Neural progenitor cell (in vitro differentiated cells): ENCODE measurements around the gene SLC25A47. TPM values are rescaled to one million over a fixed set of nuclear protein-coding genes. Genes with fewer than 3 reads are reported as not detected.
"Not testable (repeated sequence)": the region's sequence is repeated elsewhere in the genome, so short reads cannot be mapped to it uniquely, and the experiment has no call there.

Experiments
- DNase-seq: peaks from one replicate; pipeline ENCODE4 v3.0.0-alpha.2; 2016; ENCODE audit warnings: low spot score
- H2AFZ ChIP-seq: fragments of 200-600 bp; sonication (generic); replicated peaks from 2 replicates; pipeline ENCODE4 v1.6.1; 2016; ENCODE audit warnings: antibody characterized with exemption
- H3F3A ChIP-seq: fragments of 200-600 bp; sonication (generic); 2 replicates; pipeline ENCODE4 v1.6.1; 2016; ENCODE audit warnings: antibody characterized with exemption, low read depth
- H3K27ac ChIP-seq: fragments of 200-600 bp; sonication (generic); 2 replicates; pipeline ENCODE4 v1.5.1; 2016; ENCODE audit warnings: mild to moderate bottlenecking
- H3K27me3 ChIP-seq: fragments of 200-600 bp; sonication (generic); 2 replicates; pipeline ENCODE4 v1.6.1; 2016; ENCODE audit warnings: mild to moderate bottlenecking, moderate library complexity
- H3K36me3 ChIP-seq: fragments of 200-600 bp; sonication (generic); 2 replicates; pipeline ENCODE4 v1.5.1; 2016
- H3K4me1 ChIP-seq: fragments of 200-600 bp; sonication (generic); 2 replicates; pipeline ENCODE4 v1.6.1; 2016; ENCODE audit warnings: mixed run types
- H3K4me2 ChIP-seq: fragments of 200-600 bp; sonication (generic); 2 replicates; pipeline ENCODE4 v1.6.1; 2016
- H3K4me3 ChIP-seq: fragments of 200-600 bp; sonication (generic); 2 replicates; pipeline ENCODE4 v1.5.1; 2016
- H3K79me2 ChIP-seq: fragments of 200-600 bp; sonication (generic); 2 replicates; pipeline ENCODE4 v1.6.1; 2016; ENCODE audit warnings: low read depth
- H3K9ac ChIP-seq: fragments of 200-600 bp; sonication (generic); 2 replicates; pipeline ENCODE4 v1.6.1; 2016
- H3K9me3 ChIP-seq: fragments of 200-600 bp; sonication (generic); 2 replicates; pipeline ENCODE4 v1.5.1; 2016; ENCODE audit warnings: low read depth
- H4K20me1 ChIP-seq: fragments of 200-600 bp; sonication (generic); 2 replicates; pipeline ENCODE4 v1.6.1; 2016; ENCODE audit warnings: low read depth
- H3K27ac Mint-ChIP-seq: 3 replicates; pipeline ENCODE4 v1.8.0; 2021; ENCODE audit warnings: mixed read lengths
- H3K27me3 Mint-ChIP-seq: 2 replicates; pipeline ENCODE4 v1.8.0; 2022; ENCODE audit warnings: low read depth, mild to moderate bottlenecking, inconsistent platforms, moderate library complexity, mixed read lengths; ENCODE audit not compliant: insufficient read depth
- H3K36me3 Mint-ChIP-seq: 3 replicates; pipeline ENCODE4 v1.8.0; 2021; ENCODE audit warnings: mixed read lengths
- H3K4me1 Mint-ChIP-seq: 3 replicates; pipeline ENCODE4 v1.8.0; 2021; ENCODE audit warnings: mixed read lengths
- H3K4me3 Mint-ChIP-seq: 3 replicates; pipeline ENCODE4 v1.8.0; 2021; ENCODE audit warnings: mild to moderate bottlenecking, moderate library complexity, mixed read lengths
- H3K9me3 Mint-ChIP-seq: 3 replicates; pipeline ENCODE4 v1.8.0; 2020; ENCODE audit warnings: mixed read lengths
- EZH2 ChIP-seq: fragments of 200-600 bp; sonication (generic); IDR thresholded peaks from 2 replicates; pipeline ENCODE4 v1.6.1; 2017; ENCODE audit warnings: antibody characterized with exemption, mild to moderate bottlenecking, moderate library complexity
- EZH2phosphoT487 ChIP-seq: fragments of 200-600 bp; sonication (generic); IDR thresholded peaks from 2 replicates; pipeline ENCODE4 v1.6.1; 2017; ENCODE audit warnings: antibody characterized with exemption
- total RNA-seq: library from RNA; depleted of rRNA; stranded (reverse); fragments of >200 nt; gene quantifications from 2 replicates; pipeline ENCODE4 v1.2.3, GENCODE V29; 2015; ENCODE audit warnings: low replicate concordance
- TF ChIP-seq, protein P1 (sequence below): fragments of 200-600 bp; sonication (generic); IDR thresholded peaks from 2 replicates; pipeline ENCODE4 v1.5.1; 2017; ENCODE audit warnings: antibody characterized with exemption, mild to moderate bottlenecking

SLC25A47 gene
- total RNA-seq, 1 donor from 2014 or later = not detected

DNA sequence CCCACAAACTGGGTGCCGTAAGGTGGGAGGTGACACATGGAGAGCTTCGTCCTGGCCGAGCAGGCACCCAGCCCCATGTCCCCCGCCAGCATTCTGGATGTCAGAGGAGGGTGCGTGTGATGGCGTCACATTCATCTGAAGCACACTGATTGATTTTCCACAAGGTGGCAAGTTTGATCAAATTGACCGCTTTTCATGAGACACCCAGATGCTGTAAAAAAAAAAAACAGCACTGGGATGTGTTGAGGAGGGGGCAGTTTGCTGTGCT is 41.1 kb upstream of the SLC25A47 start:
- no peak overlapping the region for H3K27ac ChIP-seq
- no peak overlapping the region for H3K4me2 ChIP-seq
- Mint-ChIP-seq H3K27me3 (peaks cover 8% of the 10 kb centered on the region), H3K4me1 (peaks cover 6% of the 10 kb centered on the region), H3K27ac (no peak overlapping the region), H3K36me3 (peaks cover 14% of the 10 kb centered on the region), H3K9me3 (no peaks in the 10 kb centered on the region), H3K4me3 (no peak overlapping the region)
- no peak for DNase-seq
- no peak overlapping the region for H2AFZ ChIP-seq
- H3F3A ChIP-seq = peaks cover 45% of the 10 kb centered on the region
- no peaks in the 10 kb centered on the region for H3K27me3 ChIP-seq
- H3K9me3 ChIP-seq = no peaks in the 10 kb centered on the region
- H3K9ac ChIP-seq = no peak overlapping the region
- TF ChIP-seq, protein P1, sequence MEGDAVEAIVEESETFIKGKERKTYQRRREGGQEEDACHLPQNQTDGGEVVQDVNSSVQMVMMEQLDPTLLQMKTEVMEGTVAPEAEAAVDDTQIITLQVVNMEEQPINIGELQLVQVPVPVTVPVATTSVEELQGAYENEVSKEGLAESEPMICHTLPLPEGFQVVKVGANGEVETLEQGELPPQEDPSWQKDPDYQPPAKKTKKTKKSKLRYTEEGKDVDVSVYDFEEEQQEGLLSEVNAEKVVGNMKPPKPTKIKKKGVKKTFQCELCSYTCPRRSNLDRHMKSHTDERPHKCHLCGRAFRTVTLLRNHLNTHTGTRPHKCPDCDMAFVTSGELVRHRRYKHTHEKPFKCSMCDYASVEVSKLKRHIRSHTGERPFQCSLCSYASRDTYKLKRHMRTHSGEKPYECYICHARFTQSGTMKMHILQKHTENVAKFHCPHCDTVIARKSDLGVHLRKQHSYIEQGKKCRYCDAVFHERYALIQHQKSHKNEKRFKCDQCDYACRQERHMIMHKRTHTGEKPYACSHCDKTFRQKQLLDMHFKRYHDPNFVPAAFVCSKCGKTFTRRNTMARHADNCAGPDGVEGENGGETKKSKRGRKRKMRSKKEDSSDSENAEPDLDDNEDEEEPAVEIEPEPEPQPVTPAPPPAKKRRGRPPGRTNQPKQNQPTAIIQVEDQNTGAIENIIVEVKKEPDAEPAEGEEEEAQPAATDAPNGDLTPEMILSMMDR = no peak
- TF ChIP-seq EZH2phosphoT487 (no peak), EZH2 (no peak)
- no peak overlapping the region for H3K4me3 ChIP-seq
- H3K79me2 ChIP-seq = peaks cover 38% of the 10 kb centered on the region
- peaks cover 7% of the 10 kb centered on the region for H3K36me3 ChIP-seq
- peaks cover 6% of the 10 kb centered on the region for H3K4me1 ChIP-seq
- H4K20me1 ChIP-seq = peaks cover 82% of the 10 kb centered on the region

DNA sequence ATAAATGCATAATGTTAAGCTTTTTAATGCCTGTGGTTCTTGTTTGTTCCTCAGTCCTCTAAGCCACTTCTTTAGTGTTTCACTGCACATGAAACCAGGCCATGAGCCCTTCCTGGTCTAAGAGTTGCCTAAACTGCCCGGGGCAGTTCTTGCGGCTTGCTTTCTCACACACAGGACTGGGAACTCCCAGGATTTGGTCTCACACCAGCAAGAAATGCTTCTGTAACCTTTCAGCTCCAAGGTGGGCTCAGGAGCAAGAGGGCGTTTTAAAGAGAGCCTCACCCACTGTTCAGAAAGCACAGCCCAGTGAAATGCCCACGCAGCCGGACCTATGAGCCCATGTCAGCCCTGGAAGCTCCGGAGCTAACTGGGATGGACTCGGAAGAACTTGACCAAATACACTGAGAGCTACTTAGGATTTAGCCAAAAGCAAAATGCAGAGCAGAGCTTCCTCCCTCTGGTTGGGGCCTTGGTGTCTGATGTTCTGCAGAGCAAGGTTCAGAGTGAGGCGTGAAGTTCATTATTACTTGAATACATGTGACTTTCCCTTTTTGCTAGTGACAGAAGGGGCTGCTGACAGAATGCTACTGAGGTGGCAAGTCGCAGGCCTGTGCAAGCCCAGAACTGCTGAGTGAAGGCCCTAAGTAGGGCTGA is 40.2 kb upstream of the SLC25A47 start:
- no peak overlapping the region for H3K4me2 ChIP-seq
- no peak overlapping the region for H3K9ac ChIP-seq
- Mint-ChIP-seq H3K4me1 (peaks cover 10% of the 10 kb centered on the region), H3K9me3 (no peaks in the 10 kb centered on the region), H3K27ac (no peak overlapping the region), H3K36me3 (peaks cover 11% of the 10 kb centered on the region), H3K4me3 (no peak overlapping the region), H3K27me3 (peaks cover 8% of the 10 kb centered on the region)
- H3K9me3 ChIP-seq = no peaks in the 10 kb centered on the region
- H3K27ac ChIP-seq = peak overlapping the region; percentile 23
- H3K79me2 ChIP-seq = peaks cover 29% of the 10 kb centered on the region
- peaks cover 3% of the 10 kb centered on the region for H3K36me3 ChIP-seq
- peaks cover 49% of the 10 kb centered on the region for H3F3A ChIP-seq
- H2AFZ ChIP-seq = no peak overlapping the region
- H3K4me3 ChIP-seq = no peak overlapping the region
- H3K4me1 ChIP-seq = peaks cover 6% of the 10 kb centered on the region
- no peak for DNase-seq
- peaks cover 81% of the 10 kb centered on the region for H4K20me1 ChIP-seq
- H3K27me3 ChIP-seq = no peaks in the 10 kb centered on the region
- TF ChIP-seq, protein P1 = no peak

DNA sequence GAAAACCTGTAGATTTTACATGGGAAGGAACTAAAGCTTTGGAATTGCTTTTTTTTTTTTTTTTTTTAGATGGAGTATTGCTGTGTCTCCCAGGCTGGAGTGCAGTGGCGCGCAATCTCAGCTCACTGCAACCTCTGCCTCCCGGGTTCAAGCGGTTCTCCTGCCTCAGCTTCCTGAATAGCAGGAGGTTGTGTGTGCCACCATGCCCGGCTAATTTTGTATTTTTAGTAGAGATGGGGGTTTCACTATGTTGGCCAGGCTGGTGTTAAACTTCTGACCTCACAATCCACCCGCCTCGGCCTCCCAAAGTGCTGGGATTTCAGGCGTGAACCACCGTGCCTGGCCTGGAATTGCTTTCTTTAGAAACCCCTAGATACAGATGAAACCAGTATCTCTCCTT is 39.7 kb upstream of the SLC25A47 start:
- H3K36me3 Mint-ChIP-seq = peaks cover 11% of the 10 kb centered on the region
- not testable (repeated sequence) for H3K9me3 Mint-ChIP-seq, H3K27me3 Mint-ChIP-seq, H3K4me3 ChIP-seq, H2AFZ ChIP-seq, H3K4me1 Mint-ChIP-seq, H3K9me3 ChIP-seq, H3K27ac ChIP-seq, H3K9ac ChIP-seq, H3K27ac Mint-ChIP-seq, H3K4me3 Mint-ChIP-seq, H3K4me2 ChIP-seq, H3K36me3 ChIP-seq, H3K4me1 ChIP-seq, H3K27me3 ChIP-seq, DNase-seq
- Histone ChIP-seq H4K20me1 (peaks cover 77% of the 10 kb centered on the region), H3K79me2 (peaks cover 23% of the 10 kb centered on the region), H3F3A (peaks cover 52% of the 10 kb centered on the region)

DNA sequence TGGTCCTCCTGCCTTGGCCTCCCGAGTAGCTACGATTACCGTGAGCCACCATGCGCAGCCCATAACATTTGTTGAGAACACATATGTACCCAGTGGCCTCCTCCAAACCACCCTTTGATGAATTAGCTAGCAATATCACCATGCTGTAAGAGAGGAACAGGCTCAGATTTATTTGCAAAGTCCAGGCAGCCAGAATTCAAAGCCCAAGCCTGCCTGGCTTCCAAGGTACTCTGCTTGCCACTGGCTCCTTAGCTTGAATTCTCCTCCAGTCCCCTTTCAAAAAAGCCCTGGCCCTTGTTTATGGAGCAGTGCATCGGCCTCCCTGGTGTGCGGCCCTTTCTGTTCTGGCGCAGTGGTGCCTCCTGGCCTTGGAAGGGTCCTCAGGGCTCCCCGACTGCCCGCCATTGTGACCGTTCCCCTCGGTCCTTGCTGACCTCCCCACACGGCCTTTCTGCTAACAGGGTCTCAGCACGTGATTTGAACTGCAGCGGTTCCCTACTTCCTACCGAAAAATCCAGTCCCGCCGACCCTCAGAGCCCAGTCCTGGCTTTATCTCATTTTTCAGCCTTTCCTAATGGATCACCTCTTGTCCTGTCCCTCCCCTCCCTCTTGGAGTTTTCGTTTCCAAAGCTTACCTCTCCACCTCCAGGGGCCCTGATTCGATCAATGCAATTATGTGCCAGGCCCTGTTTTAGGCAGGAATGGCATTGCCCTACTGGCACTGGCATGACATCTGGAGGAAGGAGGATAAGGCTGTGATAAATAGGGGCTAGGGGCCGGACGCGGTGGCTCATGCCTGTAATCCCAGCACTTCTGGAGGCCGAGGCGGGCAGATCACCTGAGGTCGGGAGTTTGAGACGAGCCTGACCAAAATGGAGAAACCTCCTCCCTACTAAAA is 38.9 kb upstream of the SLC25A47 start:
- H3K4me3 ChIP-seq = peak overlapping the region; percentile 79
- no peak for TF ChIP-seq EZH2
- TF ChIP-seq, protein P1 = no peak
- peaks cover 6% of the 10 kb centered on the region for H3K4me1 ChIP-seq
- H3K4me2 ChIP-seq = peak overlapping the region; percentile 91
- H3K4me3 Mint-ChIP-seq = peak overlapping the region; percentile 76
- peak overlapping the region; percentile 37 for H3K27ac ChIP-seq
- no peak overlapping the region for H3K9ac ChIP-seq
- no peak for DNase-seq
- peaks cover 7% of the 10 kb centered on the region for H3K36me3 Mint-ChIP-seq
- H3K27me3 Mint-ChIP-seq = peaks cover 9% of the 10 kb centered on the region
- H3K27ac Mint-ChIP-seq = no peak overlapping the region
- no peak overlapping the region for H2AFZ ChIP-seq
- peaks cover 15% of the 10 kb centered on the region for H3K4me1 Mint-ChIP-seq
- H3K27me3 ChIP-seq = no peaks in the 10 kb centered on the region
- H3K79me2 ChIP-seq = peaks cover 15% of the 10 kb centered on the region
- H3K9me3 Mint-ChIP-seq = no peaks in the 10 kb centered on the region
- peaks cover 55% of the 10 kb centered on the region for H3F3A ChIP-seq
- H3K36me3 ChIP-seq = no peaks in the 10 kb centered on the region
- H3K9me3 ChIP-seq = no peaks in the 10 kb centered on the region
- peaks cover 74% of the 10 kb centered on the region for H4K20me1 ChIP-seq
